Measurements from ENCODE around the gene NR3C2. TPM values are rescaled to one million over a fixed set of nuclear protein-coding genes. Genes with fewer than 3 reads are reported as not detected.
A peak's percentile ranks its signal among the peaks of the same experiment; 100 is the strongest.

The NR3C2 gene
- total and polyA plus RNA-seq, 2 experiments from 2014 or later = 1.2 to 3.0 TPM

GRCh38 chr4:148405161-148405893, 36.9 kb downstream of the NR3C2 start (continued):
- no peak for TF ChIP-seq NANOG (IDR thresholded peaks at IDR 0.05; ENCODE audit: borderline replicate concordance)

- H3F3A ChIP-seq (replicated peaks; ENCODE audit: low read depth) = no peaks in the 10 kb centered on the region
- ATAC-seq (no peak), DNase-seq (ENCODE audit: low spot score) (no peak)
- no peaks in the 10 kb centered on the region for H3K36me3 ChIP-seq (ENCODE audit: insufficient read depth)
- H3K4me3 ChIP-seq = no peak overlapping the region
- H3K27ac ChIP-seq (ENCODE audit: low read depth) = no peak overlapping the region
- Mint-ChIP-seq H3K4me1 (peaks cover 3% of the 10 kb centered on the region; the same call in 2 of the 3 replicates), H3K36me3 (ENCODE audit: low read depth) (no peaks in the 10 kb centered on the region), H3K9me3 (no peaks in the 10 kb centered on the region), H3K27me3 (ENCODE audit: insufficient read depth, low read depth, poor library complexity) (no peaks in the 10 kb centered on the region), H3K4me3 (no peak overlapping the region), H3K27ac (peak overlapping the region; percentile 56; the same call in 1 of the 2 replicates)
- H2AFZ ChIP-seq = no peak overlapping the region
- H3K27me3 ChIP-seq (ENCODE audit: insufficient read depth) = no peaks in the 10 kb centered on the region
- no peak overlapping the region for H3K4me2 ChIP-seq
- H3K79me2 ChIP-seq (replicated peaks; ENCODE audit: insufficient read depth) = no peaks in the 10 kb centered on the region
- H3K9me2 ChIP-seq (ENCODE audit: insufficient read depth) = no peaks in the 10 kb centered on the region
- H4K20me1 ChIP-seq (replicated peaks; ENCODE audit: insufficient read depth) = no peaks in the 10 kb centered on the region
- no peaks in the 10 kb centered on the region for H3K4me1 ChIP-seq (ENCODE audit: insufficient read depth)
- TF ChIP-seq CREB1 (CRISPR knock-in tag; IDR thresholded peaks at IDR 0.05; ENCODE audit: low read depth) (no peak), ZNF114 (CRISPR knock-in tag; IDR thresholded peaks at IDR 0.05) (no peak), EZH2 (IDR thresholded peaks at IDR 0.05; ENCODE audit: low read depth, unreplicated experiment) (no peak), ZNF331 (CRISPR knock-in tag; IDR thresholded peaks at IDR 0.05; ENCODE audit: low read depth) (no peak), NANOG (IDR thresholded peaks at IDR 0.05; ENCODE audit: borderline replicate concordance) (no peak), JUNB (IDR thresholded peaks at IDR 0.05; ENCODE audit: unreplicated experiment) (no peak), POLR2AphosphoS5 (IDR thresholded peaks at IDR 0.05; ENCODE audit: low read depth) (no peak), CTCF (conservative IDR thresholded peaks at IDR 0.05; ENCODE audit: low read depth in 2 of 2) (no peak), STAT1 (IDR thresholded peaks at IDR 0.05; ENCODE audit: unreplicated experiment) (no peak), EZH2phosphoT487 (IDR thresholded peaks at IDR 0.05; ENCODE audit: unreplicated experiment) (no peak)
- TF ChIP-seq, protein P1, sequence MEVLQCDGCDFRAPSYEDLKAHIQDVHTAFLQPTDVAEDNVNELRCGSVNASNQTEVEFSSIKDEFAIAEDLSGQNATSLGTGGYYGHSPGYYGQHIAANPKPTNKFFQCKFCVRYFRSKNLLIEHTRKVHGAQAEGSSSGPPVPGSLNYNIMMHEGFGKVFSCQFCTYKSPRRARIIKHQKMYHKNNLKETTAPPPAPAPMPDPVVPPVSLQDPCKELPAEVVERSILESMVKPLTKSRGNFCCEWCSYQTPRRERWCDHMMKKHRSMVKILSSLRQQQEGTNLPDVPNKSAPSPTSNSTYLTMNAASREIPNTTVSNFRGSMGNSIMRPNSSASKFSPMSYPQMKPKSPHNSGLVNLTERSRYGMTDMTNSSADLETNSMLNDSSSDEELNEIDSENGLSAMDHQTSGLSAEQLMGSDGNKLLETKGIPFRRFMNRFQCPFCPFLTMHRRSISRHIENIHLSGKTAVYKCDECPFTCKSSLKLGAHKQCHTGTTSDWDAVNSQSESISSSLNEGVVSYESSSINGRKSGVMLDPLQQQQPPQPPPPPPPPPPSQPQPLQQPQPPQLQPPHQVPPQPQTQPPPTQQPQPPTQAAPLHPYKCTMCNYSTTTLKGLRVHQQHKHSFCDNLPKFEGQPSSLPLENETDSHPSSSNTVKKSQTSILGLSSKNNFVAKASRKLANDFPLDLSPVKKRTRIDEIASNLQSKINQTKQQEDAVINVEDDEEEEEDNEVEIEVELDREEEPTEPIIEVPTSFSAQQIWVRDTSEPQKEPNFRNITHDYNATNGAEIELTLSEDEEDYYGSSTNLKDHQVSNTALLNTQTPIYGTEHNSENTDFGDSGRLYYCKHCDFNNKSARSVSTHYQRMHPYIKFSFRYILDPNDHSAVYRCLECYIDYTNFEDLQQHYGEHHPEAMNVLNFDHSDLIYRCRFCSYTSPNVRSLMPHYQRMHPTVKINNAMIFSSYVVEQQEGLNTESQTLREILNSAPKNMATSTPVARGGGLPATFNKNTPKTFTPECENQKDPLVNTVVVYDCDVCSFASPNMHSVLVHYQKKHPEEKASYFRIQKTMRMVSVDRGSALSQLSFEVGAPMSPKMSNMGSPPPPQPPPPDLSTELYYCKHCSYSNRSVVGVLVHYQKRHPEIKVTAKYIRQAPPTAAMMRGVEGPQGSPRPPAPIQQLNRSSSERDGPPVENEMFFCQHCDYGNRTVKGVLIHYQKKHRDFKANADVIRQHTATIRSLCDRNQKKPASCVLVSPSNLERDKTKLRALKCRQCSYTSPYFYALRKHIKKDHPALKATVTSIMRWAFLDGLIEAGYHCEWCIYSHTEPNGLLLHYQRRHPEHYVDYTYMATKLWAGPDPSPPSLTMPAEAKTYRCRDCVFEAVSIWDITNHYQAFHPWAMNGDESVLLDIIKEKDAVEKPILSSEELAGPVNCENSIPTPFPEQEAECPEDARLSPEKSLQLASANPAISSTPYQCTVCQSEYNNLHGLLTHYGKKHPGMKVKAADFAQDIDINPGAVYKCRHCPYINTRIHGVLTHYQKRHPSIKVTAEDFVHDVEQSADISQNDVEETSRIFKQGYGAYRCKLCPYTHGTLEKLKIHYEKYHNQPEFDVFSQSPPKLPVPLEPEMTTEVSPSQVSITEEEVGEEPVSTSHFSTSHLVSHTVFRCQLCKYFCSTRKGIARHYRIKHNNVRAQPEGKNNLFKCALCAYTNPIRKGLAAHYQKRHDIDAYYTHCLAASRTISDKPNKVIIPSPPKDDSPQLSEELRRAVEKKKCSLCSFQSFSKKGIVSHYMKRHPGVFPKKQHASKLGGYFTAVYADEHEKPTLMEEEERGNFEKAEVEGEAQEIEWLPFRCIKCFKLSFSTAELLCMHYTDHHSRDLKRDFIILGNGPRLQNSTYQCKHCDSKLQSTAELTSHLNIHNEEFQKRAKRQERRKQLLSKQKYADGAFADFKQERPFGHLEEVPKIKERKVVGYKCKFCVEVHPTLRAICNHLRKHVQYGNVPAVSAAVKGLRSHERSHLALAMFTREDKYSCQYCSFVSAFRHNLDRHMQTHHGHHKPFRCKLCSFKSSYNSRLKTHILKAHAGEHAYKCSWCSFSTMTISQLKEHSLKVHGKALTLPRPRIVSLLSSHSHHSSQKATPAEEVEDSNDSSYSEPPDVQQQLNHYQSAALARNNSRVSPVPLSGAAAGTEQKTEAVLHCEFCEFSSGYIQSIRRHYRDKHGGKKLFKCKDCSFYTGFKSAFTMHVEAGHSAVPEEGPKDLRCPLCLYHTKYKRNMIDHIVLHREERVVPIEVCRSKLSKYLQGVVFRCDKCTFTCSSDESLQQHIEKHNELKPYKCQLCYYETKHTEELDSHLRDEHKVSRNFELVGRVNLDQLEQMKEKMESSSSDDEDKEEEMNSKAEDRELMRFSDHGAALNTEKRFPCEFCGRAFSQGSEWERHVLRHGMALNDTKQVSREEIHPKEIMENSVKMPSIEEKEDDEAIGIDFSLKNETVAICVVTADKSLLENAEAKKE (CRISPR knock-in tag; IDR thresholded peaks at IDR 0.05) = no peak
- TF ChIP-seq, protein P2, sequence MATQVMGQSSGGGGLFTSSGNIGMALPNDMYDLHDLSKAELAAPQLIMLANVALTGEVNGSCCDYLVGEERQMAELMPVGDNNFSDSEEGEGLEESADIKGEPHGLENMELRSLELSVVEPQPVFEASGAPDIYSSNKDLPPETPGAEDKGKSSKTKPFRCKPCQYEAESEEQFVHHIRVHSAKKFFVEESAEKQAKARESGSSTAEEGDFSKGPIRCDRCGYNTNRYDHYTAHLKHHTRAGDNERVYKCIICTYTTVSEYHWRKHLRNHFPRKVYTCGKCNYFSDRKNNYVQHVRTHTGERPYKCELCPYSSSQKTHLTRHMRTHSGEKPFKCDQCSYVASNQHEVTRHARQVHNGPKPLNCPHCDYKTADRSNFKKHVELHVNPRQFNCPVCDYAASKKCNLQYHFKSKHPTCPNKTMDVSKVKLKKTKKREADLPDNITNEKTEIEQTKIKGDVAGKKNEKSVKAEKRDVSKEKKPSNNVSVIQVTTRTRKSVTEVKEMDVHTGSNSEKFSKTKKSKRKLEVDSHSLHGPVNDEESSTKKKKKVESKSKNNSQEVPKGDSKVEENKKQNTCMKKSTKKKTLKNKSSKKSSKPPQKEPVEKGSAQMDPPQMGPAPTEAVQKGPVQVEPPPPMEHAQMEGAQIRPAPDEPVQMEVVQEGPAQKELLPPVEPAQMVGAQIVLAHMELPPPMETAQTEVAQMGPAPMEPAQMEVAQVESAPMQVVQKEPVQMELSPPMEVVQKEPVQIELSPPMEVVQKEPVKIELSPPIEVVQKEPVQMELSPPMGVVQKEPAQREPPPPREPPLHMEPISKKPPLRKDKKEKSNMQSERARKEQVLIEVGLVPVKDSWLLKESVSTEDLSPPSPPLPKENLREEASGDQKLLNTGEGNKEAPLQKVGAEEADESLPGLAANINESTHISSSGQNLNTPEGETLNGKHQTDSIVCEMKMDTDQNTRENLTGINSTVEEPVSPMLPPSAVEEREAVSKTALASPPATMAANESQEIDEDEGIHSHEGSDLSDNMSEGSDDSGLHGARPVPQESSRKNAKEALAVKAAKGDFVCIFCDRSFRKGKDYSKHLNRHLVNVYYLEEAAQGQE (IDR thresholded peaks at IDR 0.05; ENCODE audit: unreplicated experiment) = no peak
Measured at GRCh38 chr4:148398988-148399387, 43.2 kb downstream of the NR3C2 start.
